ENCODE data around the gene SLC9A3.
A peak's percentile ranks its signal among the peaks of the same experiment; 100 is the strongest.

Gene SLC9A3

DNA sequence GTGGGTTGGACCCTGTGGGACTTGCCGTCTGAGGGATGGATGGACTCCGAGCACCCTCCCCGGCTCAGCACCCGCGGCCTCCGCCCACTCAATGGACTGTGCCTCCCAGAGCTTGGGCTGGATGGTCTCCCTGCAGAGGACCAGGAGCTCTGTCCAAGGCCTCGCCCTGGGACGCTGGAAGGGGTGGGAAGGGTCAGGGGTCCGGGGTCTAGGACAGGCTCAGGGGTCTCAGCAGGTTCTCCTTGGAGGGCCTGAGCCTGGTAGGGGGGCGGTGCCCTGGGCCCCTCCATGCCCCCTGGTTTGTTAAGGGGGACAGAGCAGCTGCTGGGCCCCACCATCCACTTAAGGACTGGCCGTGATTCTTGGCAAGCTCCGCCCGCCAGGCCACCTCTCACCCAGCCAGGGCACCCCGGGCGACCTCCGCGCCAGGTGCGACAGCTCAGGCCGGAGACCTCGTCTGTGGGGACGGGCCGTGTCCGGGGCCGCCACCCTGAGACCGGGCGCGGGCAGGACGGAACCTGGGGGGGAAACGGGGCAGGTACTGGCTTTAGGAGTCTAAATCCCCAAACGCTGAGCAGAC lies 52.1 kb downstream of the SLC9A3 start (continued):
- TF ChIP-seq, protein P1, sequence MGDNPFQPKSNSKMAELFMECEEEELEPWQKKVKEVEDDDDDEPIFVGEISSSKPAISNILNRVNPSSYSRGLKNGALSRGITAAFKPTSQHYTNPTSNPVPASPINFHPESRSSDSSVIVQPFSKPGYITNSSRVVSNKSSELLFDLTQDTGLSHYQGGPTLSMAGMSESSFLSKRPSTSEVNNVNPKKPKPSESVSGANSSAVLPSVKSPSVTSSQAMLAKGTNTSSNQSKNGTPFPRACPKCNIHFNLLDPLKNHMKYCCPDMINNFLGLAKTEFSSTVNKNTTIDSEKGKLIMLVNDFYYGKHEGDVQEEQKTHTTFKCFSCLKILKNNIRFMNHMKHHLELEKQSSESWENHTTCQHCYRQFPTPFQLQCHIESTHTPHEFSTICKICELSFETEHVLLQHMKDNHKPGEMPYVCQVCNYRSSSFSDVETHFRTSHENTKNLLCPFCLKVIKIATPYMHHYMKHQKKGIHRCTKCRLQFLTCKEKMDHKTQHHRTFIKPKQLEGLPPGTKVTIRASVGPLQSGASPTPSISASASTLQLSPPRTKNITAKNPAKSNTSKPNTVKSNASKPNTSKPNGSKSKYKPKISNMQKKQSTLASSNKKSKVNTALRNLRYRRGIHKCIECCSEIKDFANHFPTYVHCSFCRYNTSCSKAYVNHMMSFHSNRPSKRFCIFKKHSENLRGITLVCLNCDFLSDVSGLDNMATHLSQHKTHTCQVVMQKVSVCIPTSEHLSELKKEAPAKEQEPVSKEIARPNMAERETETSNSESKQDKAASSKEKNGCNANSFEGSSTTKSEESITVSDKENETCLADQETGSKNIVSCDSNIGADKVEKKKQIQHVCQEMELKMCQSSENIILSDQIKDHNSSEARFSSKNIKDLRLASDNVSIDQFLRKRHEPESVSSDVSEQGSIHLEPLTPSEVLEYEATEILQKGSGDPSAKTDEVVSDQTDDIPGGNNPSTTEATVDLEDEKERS (tag by site-specific recombination; IDR thresholded peaks at IDR 0.05), result no peak
- TF ChIP-seq ZNF792 (tag by site-specific recombination; IDR thresholded peaks at IDR 0.05) (no peak), ZNF654 (tag by site-specific recombination; IDR thresholded peaks at IDR 0.05; ENCODE audit: low read depth) (no peak), ZNF133 (tag by site-specific recombination; IDR thresholded peaks at IDR 0.05) (no peak), TCF7L2 (IDR thresholded peaks at IDR 0.05; ENCODE audit: borderline replicate concordance, low read depth, low read length) (no peak), ZNF157 (tag by site-specific recombination; IDR thresholded peaks at IDR 0.05) (no peak), ZBTB8A (tag by site-specific recombination; IDR thresholded peaks at IDR 0.05) (peak; percentile 35; the same call in 1 of the 2 replicates), ZNF155 (tag by site-specific recombination; IDR thresholded peaks at IDR 0.05) (no peak), ZFHX2 (tag by site-specific recombination; conservative IDR thresholded peaks at IDR 0.05) (peak; percentile 77), ZNF48 (tag by site-specific recombination; IDR thresholded peaks at IDR 0.05) (no peak), PRDM1 (tag by site-specific recombination; IDR thresholded peaks at IDR 0.05) (no peak), ZSCAN30 (tag by site-specific recombination; IDR thresholded peaks at IDR 0.05) (no peak), ZNF624 (tag by site-specific recombination; IDR thresholded peaks at IDR 0.05) (no peak), ZNF660 (tag by site-specific recombination; IDR thresholded peaks at IDR 0.05) (no peak), BCL11A (tag by site-specific recombination; IDR thresholded peaks at IDR 0.05; ENCODE audit: low read depth) (no peak), ZNF560 (tag by site-specific recombination; IDR thresholded peaks at IDR 0.05; ENCODE audit: borderline replicate concordance) (no peak), ZNF768 (tag by site-specific recombination; IDR thresholded peaks at IDR 0.05) (no peak), REPIN1 (tag by site-specific recombination; IDR thresholded peaks at IDR 0.05; ENCODE audit: low read depth) (peak; percentile 8; the same call in 1 of the 2 replicates), ZNF843 (tag by site-specific recombination; IDR thresholded peaks at IDR 0.05) (no peak), ZNF596 (tag by site-specific recombination; IDR thresholded peaks at IDR 0.05) (no peak), FEZF1 (tag by site-specific recombination; IDR thresholded peaks at IDR 0.05) (no peak), ZFP69B (tag by site-specific recombination; IDR thresholded peaks at IDR 0.05) (peak; percentile 100), ZNF777 (tag by site-specific recombination; IDR thresholded peaks at IDR 0.05; ENCODE audit: borderline replicate concordance) (no peak), ZNF555 (tag by site-specific recombination; conservative IDR thresholded peaks at IDR 0.05) (no peak), ZSCAN16 (tag by site-specific recombination; IDR thresholded peaks at IDR 0.05) (no peak), GFI1B (tag by site-specific recombination; IDR thresholded peaks at IDR 0.05) (no peak), ZNF341 (tag by site-specific recombination; IDR thresholded peaks at IDR 0.05; ENCODE audit: low read depth) (no peak; the same call in 1 of the 2 replicates), GLI2 (tag by site-specific recombination; IDR thresholded peaks at IDR 0.05; ENCODE audit: borderline replicate concordance, low read depth) (no peak), ZNF510 (tag by site-specific recombination; IDR thresholded peaks at IDR 0.05; ENCODE audit: insufficient replicate concordance) (no peak), IKZF3 (tag by site-specific recombination; IDR thresholded peaks at IDR 0.05) (no peak), ZNF426 (tag by site-specific recombination; IDR thresholded peaks at IDR 0.05) (no peak), ZNF23 (tag by site-specific recombination; IDR thresholded peaks at IDR 0.05; ENCODE audit: borderline replicate concordance) (no peak)
- TF ChIP-seq, protein P2, sequence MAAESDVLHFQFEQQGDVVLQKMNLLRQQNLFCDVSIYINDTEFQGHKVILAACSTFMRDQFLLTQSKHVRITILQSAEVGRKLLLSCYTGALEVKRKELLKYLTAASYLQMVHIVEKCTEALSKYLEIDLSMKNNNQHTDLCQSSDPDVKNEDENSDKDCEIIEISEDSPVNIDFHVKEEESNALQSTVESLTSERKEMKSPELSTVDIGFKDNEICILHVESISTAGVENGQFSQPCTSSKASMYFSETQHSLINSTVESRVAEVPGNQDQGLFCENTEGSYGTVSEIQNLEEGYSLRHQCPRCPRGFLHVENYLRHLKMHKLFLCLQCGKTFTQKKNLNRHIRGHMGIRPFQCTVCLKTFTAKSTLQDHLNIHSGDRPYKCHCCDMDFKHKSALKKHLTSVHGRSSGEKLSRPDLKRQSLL (tag by site-specific recombination; IDR thresholded peaks at IDR 0.05), result no peak
- TF ChIP-seq, protein P3, sequence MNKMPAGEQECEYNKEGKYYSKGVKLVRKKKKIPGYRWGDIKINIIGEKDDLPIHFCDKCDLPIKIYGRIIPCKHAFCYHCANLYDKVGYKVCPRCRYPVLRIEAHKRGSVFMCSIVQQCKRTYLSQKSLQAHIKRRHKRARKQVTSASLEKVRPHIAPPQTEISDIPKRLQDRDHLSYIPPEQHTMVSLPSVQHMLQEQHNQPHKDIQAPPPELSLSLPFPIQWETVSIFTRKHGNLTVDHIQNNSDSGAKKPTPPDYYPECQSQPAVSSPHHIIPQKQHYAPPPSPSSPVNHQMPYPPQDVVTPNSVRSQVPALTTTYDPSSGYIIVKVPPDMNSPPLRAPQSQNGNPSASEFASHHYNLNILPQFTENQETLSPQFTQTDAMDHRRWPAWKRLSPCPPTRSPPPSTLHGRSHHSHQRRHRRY (tag by site-specific recombination; IDR thresholded peaks at IDR 0.05), result no peak
- TF ChIP-seq, protein P4, sequence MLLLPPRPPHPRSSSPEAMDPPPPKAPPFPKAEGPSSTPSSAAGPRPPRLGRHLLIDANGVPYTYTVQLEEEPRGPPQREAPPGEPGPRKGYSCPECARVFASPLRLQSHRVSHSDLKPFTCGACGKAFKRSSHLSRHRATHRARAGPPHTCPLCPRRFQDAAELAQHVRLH (tag by site-specific recombination; IDR thresholded peaks at IDR 0.05), result no peak
- TF ChIP-seq, protein P5, sequence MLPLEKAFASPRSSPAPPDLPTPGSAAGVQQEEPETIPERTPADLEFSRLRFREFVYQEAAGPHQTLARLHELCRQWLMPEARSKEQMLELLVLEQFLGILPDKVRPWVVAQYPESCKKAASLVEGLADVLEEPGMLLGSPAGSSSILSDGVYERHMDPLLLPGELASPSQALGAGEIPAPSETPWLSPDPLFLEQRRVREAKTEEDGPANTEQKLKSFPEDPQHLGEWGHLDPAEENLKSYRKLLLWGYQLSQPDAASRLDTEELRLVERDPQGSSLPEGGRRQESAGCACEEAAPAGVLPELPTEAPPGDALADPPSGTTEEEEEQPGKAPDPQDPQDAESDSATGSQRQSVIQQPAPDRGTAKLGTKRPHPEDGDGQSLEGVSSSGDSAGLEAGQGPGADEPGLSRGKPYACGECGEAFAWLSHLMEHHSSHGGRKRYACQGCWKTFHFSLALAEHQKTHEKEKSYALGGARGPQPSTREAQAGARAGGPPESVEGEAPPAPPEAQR (tag by site-specific recombination; IDR thresholded peaks at IDR 0.05), result no peak
